ENCODE results near the gene PDZD7.

DNA sequence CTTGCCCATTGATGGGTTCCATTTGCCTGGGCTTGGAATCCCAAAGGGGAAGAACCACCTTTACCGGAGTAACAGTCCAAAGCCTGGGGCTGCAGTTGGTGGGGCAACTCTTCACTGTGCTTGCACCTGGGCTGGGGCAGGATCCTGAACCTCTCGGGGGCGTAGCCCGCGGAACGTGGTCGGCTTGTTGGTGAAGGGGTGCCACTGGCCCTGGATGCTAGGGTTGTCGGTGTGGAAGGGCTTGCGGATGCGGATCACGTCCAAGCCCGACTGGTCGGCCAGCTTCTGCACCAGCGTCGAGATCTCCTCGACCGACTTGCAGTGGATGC is 44.3 kb downstream of the PDZD7 start:
- no peak for TF ChIP-seq POLR2A (IDR thresholded peaks at IDR 0.05)
- TF ChIP-seq, protein P1, sequence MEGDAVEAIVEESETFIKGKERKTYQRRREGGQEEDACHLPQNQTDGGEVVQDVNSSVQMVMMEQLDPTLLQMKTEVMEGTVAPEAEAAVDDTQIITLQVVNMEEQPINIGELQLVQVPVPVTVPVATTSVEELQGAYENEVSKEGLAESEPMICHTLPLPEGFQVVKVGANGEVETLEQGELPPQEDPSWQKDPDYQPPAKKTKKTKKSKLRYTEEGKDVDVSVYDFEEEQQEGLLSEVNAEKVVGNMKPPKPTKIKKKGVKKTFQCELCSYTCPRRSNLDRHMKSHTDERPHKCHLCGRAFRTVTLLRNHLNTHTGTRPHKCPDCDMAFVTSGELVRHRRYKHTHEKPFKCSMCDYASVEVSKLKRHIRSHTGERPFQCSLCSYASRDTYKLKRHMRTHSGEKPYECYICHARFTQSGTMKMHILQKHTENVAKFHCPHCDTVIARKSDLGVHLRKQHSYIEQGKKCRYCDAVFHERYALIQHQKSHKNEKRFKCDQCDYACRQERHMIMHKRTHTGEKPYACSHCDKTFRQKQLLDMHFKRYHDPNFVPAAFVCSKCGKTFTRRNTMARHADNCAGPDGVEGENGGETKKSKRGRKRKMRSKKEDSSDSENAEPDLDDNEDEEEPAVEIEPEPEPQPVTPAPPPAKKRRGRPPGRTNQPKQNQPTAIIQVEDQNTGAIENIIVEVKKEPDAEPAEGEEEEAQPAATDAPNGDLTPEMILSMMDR (IDR thresholded peaks at IDR 0.05): no peak

Data from ovary (tissue), 3 donors.